Non-pigmented ciliary epithelial cell (primary cell): ENCODE data around the gene KISS1.
"Not testable (repeated sequence)": the region's sequence is repeated elsewhere in the genome, so short reads cannot be mapped to it uniquely, and the experiment has no call there.

Experiments
- DNase-seq: peaks from one replicate; pipeline ENCODE4 v3.0.0-alpha.2; 2010; ENCODE audit warnings: low read depth

KISS1 gene, protein sequence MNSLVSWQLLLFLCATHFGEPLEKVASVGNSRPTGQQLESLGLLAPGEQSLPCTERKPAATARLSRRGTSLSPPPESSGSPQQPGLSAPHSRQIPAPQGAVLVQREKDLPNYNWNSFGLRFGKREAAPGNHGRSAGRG

GRCh38 chr1:204196068-204196795 is at the start of gene KISS1:
Gene KISS1, minus strand, starts transcription at chr1:204196491. Its CDS starts 3,615 bp downstream, at chr1:204192876.
- DNase-seq: no peak

DNA sequence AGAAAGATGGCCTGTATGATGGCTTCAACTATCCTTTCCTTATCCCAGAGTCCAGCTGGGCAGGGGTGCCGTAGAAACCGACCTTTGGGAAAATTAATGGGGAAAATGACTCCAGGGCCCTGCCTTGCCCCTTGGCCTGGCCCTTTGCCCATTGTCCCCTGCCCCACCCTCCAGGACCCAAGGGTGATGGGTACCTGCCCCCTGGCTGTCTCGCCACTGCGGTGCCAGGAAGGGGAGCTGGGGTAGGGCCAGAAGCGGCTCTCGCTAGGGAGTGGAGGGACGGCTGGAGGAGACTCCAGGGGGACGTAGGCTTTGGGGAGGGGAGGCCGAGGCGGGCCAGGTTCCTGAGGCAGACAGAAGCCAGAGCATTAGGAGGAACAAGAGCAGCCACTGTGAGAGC is 46.6 kb upstream of the KISS1 start:
- DNase-seq: no peak

DNA sequence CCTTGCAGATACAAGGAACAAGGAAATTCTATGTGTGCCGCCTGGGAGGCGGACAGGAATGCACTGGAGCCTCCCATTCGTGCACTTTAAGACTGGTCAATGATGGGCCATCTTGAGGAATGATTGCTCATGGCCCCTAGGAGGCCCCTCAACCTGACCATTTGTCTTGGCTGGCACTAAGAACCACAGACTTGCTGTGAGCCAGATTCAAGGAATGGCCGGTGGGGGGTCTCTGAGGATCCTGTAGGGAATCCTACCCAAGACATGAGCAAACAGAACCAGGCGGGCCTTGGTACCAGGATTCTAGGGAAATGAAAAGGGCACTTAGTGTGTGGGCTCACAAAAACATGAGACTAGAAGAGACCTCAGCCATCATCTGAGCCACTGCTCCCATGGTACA is 45.6 kb upstream of the KISS1 start:
- no peak for DNase-seq

DNA sequence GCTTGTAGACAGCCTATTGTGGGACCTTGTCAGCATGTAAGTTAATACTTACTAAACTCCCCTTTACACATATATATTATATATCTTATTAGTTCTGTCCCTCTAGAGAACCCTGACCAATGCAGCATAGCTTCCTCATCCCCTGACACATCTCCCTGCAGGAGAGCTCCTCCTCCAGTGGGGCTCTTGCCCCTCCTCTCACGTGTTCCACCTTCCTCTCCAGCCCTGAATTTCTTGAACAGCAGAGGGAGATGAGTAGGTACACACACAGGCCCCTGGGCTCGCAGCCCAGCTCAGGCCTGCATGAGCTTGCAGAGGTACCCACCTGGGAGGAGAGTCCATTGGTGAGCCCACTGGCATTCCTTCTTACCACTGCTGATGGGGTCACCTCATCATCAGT is 44.8 kb upstream of the KISS1 start:
- DNase-seq: no peak

DNA sequence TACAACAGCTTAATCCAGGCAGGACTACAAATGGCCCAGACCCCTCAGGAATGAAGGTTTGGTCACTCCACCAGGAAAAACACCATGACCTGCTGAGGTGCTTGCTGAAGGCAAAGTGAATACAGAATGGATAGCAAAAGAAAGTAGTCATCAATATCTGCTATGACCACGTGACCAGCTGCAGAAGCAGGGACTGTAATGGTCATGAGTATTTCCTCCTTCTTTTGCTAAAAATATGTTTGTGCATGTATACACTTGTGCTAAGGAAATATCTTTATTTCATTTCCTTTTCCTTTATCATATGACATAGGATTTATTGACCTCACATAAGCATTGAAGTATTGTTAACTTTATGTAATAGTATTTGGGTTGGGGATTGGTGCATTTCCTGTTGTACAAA is 43.9 kb upstream of the KISS1 start:
- no peak for DNase-seq

- DNase-seq: not testable (repeated sequence)
Observed at GRCh38 chr1:204239401-204239800, 43.1 kb upstream of the KISS1 start.

DNA sequence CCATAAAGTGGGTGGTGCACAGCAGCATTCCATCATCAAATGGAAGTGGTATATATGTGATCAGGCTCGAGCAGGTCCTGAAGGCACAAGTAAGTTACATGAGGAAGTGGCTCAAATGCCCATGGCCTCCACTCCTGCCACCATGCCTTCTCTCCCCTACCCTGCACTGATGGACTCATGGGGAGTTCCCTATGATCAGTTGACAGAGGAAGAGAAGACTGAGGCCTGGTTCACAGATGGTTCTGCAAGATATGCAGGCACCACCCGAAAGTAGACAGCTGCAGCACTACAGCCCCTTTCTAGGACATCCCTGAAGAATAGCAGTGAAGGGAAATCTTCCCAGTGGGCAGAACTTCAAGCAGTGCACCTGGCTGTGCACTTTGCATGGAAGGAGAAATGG is 42.2 kb upstream of the KISS1 start:
- DNase-seq: not testable (repeated sequence)

GRCh38 chr1:204237515-204237914 is 41.2 kb upstream of the KISS1 start:
- not testable (repeated sequence) for DNase-seq

GRCh38 chr1:204232526-204232925 is 36.2 kb upstream of the KISS1 start:
- DNase-seq: no peak

- DNase-seq: no peak
Observed at GRCh38 chr1:204230211-204230610, 33.9 kb upstream of the KISS1 start.

DNA sequence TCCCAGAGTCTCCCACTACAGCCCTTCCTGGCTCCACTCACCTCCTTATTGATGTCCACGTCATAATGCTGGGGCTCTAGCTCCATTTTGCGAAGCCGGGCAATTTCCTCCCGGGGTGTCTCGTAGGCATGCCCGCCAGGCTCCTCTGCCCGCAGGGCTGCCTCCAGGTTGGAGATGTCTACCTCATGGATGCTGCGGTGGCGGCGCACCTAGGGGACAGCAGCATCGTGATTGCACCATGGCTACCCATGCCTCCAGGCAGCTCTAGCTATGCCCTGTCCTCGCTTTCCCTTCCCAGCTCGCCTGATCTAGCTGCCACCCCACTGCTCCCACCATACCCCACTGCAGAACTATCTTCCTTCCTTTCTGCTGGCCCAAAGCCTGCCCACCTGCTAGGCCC is 32.6 kb upstream of the KISS1 start:
- no peak for DNase-seq

DNA sequence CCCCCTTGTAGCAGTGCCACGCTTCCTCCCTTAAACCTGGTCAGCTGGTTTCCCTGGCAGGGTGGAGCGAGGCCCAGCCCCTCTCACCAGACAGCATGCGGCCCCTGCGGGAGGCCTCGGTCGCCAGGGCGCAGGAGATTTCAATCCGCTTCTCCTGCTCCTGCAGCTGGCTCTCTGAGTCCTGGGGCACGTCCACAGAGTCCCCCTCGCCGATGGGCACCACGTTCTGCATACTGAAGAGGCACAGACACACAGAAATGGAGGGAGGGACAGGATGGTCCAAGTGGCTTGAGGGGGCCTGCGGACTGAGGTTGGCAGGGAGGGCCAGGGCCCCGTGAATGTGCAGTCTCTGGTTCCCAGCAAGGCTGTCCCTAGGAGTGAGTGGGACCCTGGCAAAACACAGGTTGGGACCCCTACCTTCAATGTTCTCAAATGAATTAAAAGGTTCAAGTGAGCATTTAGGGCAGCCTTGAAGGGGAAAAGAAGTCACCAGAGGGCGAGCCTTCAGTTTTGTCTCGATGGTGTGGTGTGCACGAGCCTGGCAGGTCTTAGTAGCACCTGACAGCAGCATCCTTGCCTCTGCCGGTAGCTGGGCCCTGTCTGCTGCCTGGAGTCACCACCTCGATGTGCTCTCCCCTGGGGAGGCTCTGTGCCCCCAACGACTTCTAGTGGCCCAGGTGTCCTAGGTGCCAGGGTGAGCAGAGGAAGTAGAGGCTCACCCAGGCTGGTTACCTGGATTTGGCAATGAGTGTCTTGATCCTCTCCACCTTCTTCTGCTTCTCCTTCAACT is 31.9 kb upstream of the KISS1 start:
- no peak for DNase-seq

DNA sequence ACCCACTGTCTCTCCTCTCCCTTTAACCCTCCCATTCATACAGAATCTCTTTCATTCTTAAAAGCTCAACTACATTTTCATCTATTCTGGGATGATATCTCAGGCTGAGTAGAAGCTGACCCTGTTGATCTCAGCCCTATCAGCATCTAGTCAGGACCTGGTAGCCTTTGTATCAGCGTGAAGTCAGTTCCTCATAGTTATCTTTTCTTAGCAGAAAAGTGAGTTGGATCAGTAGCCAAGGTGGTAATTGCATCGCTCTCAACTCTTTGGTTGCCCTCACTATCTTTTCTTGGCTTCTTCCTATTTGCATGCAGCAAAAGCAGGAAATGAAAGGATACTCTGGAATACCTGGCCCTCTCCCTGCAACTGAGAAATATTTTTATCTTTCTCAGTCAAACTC is 31.1 kb upstream of the KISS1 start:
- DNase-seq: no peak

- DNase-seq: no peak
Observed at GRCh38 chr1:204225841-204226735, 29.8 kb upstream of the KISS1 start.

GRCh38 chr1:204224655-204225054 is 28.4 kb upstream of the KISS1 start:
- DNase-seq: no peak

- no peak for DNase-seq
Observed at GRCh38 chr1:204223129-204223860, 27.0 kb upstream of the KISS1 start.

DNA sequence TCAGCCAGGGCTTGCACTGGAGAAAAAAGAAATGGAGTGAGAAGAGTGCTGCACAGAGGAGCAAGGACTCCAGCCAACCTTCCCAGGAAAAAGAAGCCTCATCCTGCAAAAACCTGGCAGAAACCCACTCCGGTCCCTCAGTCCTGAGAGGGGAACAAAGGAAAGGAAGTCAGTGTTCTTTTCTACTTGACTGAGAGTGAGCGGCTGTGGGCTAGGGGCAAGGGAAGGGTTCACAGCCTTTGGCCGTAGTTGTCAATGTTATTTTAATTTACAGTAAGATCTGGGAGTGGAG is 26.4 kb upstream of the KISS1 start:
- DNase-seq: no peak

DNA sequence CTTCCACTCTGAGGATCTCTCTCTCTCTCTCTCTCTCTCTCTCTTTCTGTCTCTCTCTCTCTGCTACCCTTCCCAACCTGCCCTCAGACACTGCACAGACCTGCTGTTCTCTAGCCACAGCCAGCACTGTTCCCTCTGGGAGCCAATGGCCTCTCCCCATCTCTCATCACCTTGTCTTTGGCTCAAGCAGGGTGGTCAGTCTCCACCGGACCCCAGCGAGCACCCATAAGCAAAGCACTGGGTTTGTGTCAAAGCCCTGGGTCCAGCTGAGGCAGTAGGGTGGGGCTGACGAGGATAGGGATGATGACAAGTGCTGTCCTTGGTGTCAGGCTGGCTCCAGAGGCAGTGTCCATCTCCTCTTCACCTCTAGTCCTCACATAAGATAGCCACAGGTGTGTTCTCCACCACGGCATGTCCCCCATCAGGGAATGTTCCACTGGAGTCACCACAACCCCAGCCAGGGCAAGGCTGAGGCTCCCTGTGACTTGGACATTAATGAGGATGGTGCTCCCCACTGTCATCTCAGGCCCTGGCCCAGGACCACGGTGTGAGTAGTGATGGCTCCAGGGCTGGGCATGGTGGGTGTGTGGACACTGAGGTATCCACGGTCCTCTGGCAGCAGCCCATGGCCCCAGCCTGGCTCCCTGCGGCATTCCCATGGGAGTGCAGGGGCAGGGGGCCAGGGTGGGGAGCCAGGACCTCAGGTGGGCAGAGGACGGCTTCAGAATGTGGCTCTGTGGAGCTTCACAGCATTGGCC is 25.9 kb upstream of the KISS1 start:
- no peak for DNase-seq

DNA sequence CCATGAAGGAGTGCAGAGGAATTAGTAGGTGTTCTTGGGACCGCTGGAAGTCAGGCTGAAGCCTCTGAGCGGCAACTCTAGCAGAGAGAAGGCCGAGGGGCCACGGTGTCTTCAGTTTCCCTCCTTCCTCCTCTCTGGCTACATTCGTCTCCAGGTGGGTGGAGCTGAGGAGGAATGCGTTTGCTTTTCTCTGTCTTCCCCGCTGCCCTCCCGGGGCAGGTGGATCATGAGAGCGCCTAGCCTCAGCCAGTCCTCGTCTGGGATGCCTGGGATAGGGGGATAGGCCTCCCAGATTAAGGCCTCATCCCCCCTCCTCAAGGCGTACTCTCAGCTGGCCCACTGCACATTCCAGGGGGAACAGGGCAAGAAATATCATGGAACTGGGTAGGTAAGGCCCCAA is 25.0 kb upstream of the KISS1 start:
- DNase-seq: no peak

- DNase-seq: no peak
Observed at GRCh38 chr1:204219971-204220616, 23.8 kb upstream of the KISS1 start.
